ENCODE measurements around the gene GRIA3. TPM values are rescaled to one million over a fixed set of nuclear protein-coding genes. Genes with fewer than 3 reads are reported as not detected.

The GRIA3 gene
- total RNA-seq, 4 donors from 2014 or later = 0.60 to 2.3 (median 1.0) TPM

DNA sequence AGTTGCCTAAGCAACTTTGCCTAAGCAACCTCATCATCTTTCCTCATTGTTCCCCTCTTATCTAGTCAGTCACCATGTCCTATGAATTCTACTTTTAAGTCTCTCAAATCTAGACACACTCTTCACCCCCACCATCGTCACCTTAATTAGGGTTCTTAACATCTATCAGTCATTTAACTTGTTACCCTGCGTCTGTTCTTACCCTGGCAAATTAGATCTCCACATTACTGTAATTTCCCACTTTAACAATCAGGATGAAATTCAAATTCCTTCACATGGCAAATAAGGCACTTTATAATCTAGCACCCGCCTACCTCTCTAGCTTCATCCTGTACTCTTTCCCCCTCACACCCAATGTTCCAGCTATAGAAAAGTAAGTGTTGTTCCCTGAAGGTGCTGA is 221.2 kb downstream of the GRIA3 start:
- no peak for TF ChIP-seq POLR2A (IDR thresholded peaks at IDR 0.05)
- no peak for TF ChIP-seq EP300 (IDR thresholded peaks at IDR 0.05)
- TF ChIP-seq, protein P1, sequence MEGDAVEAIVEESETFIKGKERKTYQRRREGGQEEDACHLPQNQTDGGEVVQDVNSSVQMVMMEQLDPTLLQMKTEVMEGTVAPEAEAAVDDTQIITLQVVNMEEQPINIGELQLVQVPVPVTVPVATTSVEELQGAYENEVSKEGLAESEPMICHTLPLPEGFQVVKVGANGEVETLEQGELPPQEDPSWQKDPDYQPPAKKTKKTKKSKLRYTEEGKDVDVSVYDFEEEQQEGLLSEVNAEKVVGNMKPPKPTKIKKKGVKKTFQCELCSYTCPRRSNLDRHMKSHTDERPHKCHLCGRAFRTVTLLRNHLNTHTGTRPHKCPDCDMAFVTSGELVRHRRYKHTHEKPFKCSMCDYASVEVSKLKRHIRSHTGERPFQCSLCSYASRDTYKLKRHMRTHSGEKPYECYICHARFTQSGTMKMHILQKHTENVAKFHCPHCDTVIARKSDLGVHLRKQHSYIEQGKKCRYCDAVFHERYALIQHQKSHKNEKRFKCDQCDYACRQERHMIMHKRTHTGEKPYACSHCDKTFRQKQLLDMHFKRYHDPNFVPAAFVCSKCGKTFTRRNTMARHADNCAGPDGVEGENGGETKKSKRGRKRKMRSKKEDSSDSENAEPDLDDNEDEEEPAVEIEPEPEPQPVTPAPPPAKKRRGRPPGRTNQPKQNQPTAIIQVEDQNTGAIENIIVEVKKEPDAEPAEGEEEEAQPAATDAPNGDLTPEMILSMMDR (IDR thresholded peaks at IDR 0.05) = no peak
- no peak overlapping the region for H3K27ac ChIP-seq
- peaks cover 0 to 5% of the 10 kb centered on the region in 2 donors for H3K27me3 ChIP-seq
- H3K4me3 ChIP-seq = no peak overlapping the region
- H3K4me1 ChIP-seq = peaks cover 0 to 5% (median 0%) of the 10 kb centered on the region in 4 donors
- WGBS, 2 donors = 87 to 96% methylated on average over 3 of the region's 3 CpGs
- no peak for DNase-seq (ENCODE audit: low spot score in 2 of 2)
- H3K36me3 ChIP-seq = no peaks in the 10 kb centered on the region
- no peaks in the 10 kb centered on the region for H3K9me3 ChIP-seq

DNA sequence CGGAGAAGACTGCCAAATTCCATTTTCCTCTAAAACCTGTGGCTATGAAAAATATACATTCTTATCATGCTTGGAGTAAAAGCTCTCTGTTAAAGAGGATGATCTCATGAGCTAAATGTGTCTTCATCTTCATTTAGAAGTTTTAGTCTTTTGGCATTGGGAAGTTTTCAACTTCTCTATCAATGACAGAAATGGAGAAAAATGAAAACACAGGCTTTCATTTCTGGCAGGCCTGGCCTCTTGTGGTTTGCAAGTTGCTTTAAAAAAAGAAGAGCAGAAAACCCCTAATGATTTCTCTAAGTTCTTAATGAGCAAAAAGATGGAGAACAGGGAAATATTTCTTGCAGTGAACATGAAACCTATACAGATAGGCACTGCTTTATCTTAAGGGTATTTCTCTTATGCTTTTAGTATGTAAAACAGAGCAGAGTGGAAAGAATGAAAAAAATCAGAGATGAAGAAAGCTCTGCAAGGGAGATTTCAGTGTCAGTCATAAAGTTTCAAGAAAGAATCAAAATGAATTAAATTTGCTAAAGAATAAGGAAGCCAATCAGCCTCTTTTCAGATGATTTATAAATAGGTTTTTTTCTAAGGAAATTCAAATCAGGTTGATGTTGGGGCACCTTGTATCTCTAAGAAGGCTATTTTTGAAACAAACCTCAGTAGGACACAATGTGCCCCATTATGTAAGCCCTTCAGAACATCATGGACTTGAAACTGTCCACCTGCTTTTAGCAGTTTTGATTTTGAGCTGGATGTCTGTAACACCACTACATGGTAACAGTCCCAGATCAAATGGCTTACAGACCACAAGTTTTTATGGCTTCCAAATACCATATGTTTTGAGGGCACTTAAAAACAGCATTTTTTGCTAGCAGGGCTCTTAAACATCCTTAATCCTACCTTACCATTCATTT is 225.0 kb downstream of the GRIA3 start:
- 18 to 67% methylated on average over 1 of the region's 1 CpG for WGBS, 2 donors
- DNase-seq (ENCODE audit: low spot score in 2 of 2) = no peak
- H3K4me1 ChIP-seq = peaks cover 0 to 5% (median 0%) of the 10 kb centered on the region in 4 donors
- no peaks in the 10 kb centered on the region for H3K9me3 ChIP-seq
- no peaks in the 10 kb centered on the region for H3K27me3 ChIP-seq
- H3K27ac ChIP-seq = peak overlapping the region in 2 of 4 donors; percentile 40 to 52
- no peak overlapping the region for H3K4me3 ChIP-seq
- H3K36me3 ChIP-seq = no peaks in the 10 kb centered on the region
- TF ChIP-seq, protein P1 (IDR thresholded peaks at IDR 0.05) = no peak
- no peak for TF ChIP-seq EP300 (IDR thresholded peaks at IDR 0.05)
- no peak for TF ChIP-seq POLR2A (IDR thresholded peaks at IDR 0.05)

DNA sequence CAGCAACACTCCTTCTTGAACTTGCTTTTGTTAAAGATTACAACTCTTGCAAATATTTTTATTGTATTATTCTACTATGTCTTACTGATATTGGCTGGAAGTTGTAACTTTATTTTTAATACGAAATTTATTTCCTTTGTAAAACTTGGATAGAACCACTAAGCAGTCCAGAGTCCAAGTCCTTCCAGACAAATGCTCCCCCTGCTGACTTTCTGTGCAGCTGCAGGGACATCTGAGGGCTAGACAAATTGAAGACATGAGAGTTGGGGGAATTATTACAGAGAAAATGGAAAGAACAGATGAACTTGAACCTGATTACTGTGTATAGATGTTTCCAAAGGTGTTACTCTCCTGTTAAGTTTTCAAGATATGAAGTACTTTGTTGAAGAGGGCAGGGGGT is 238.8 kb downstream of the GRIA3 start:
- H3K4me1 ChIP-seq = no peaks in the 10 kb centered on the region
- H3K27me3 ChIP-seq = no peaks in the 10 kb centered on the region
- H3K27ac ChIP-seq = no peak overlapping the region
- H3K36me3 ChIP-seq = no peaks in the 10 kb centered on the region
- WGBS, 2 donors = 24 to 28% methylated on average over 1 of the region's 1 CpG
- TF ChIP-seq EP300 (IDR thresholded peaks at IDR 0.05) (no peak), POLR2A (IDR thresholded peaks at IDR 0.05) (no peak)
- TF ChIP-seq, protein P1 (IDR thresholded peaks at IDR 0.05) = peak in 4 of 5 experiments; percentile 26 to 58 (median 52)
- no peaks in the 10 kb centered on the region for H3K9me3 ChIP-seq
- peak in 1 of 2 donors; percentile 5 for DNase-seq (ENCODE audit: low spot score in 2 of 2)
- no peak overlapping the region for H3K4me3 ChIP-seq

DNA sequence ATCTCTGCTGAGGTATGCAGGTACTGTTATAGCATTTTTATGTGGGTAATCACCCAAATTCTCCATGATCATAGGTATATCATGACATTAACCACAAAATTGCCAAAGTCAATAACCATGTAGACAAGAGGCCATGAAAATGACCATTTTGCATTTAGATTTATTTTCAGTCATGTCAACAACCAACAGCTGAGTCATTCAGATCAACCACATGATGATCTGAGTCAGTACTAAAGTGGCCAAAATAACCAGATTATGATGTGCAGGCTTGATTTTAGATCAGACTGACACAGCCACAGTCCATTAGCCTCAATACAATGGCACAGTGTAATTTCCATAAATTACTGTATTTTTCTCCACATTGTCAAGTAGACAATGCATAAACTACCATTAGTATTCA is 240.5 kb downstream of the GRIA3 start:
- Histone ChIP-seq H3K9me3 (no peaks in the 10 kb centered on the region), H3K4me3 (no peak overlapping the region), H3K27ac (no peak overlapping the region), H3K27me3 (no peaks in the 10 kb centered on the region), H3K36me3 (no peaks in the 10 kb centered on the region), H3K4me1 (no peaks in the 10 kb centered on the region)
- TF ChIP-seq EP300 (IDR thresholded peaks at IDR 0.05) (no peak), POLR2A (IDR thresholded peaks at IDR 0.05) (no peak)
- TF ChIP-seq, protein P1 (IDR thresholded peaks at IDR 0.05) = no peak
- no peak for DNase-seq (ENCODE audit: low spot score in 2 of 2)

DNA sequence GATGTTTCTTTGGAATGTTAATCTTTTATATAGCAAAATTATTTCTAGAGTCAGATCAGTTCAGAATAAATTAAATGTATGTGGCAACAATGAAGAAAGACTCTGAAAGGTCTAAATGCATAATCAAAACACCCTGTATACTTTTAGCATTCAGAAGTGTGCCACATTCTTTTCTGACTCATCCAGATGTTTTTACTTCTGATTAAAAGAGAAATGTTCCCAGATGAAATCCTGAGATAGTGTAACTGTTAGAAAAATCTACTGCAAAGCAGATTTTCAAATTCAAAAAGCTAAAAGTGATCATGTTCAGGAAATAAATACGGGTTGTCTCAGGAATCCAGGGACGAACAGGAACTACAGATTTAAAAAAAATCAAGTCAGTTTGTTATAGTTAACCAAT is 241.4 kb downstream of the GRIA3 start:
- 38 to 48% methylated on average over 2 of the region's 2 CpGs for WGBS, 2 donors
- H3K27ac ChIP-seq = peak overlapping the region in 1 of 4 donors; percentile 20
- H3K27me3 ChIP-seq = no peaks in the 10 kb centered on the region
- H3K4me3 ChIP-seq = no peak overlapping the region
- H3K4me1 ChIP-seq = no peaks in the 10 kb centered on the region
- H3K9me3 ChIP-seq = no peaks in the 10 kb centered on the region
- H3K36me3 ChIP-seq = no peaks in the 10 kb centered on the region
- no peak for DNase-seq (ENCODE audit: low spot score in 2 of 2)
- TF ChIP-seq EP300 (IDR thresholded peaks at IDR 0.05) (no peak), POLR2A (IDR thresholded peaks at IDR 0.05) (no peak)
- TF ChIP-seq, protein P1 (IDR thresholded peaks at IDR 0.05) = no peak
